IMR-90 (cell line): ENCODE data around the gene NAA50. TPM values are rescaled to one million over a fixed set of nuclear protein-coding genes. Genes with fewer than 3 reads are reported as not detected.

Experiments used
- ATAC-seq: fragments of 200-7000 bp; cut with Tn5 transposase; 2 replicates; pipeline ENCODE4 v1.9.1; 2020; ENCODE audit warnings: low read depth, mild to moderate bottlenecking, moderate library complexity
- BruUV-seq: library from RNA; stranded (reverse); fragments of 400-500 nt; replicated peaks from 2 replicates; lab custom pipeline; 2021; lab: Mats Ljungman, UMichigan
- CTCF ChIA-PET: fragments of 300-600 bp; formaldehyde crosslinking; extraction: SDS; loops from one replicate; lab custom pipeline; 2021; ENCODE audit warnings: antibody characterized with exemption; lab: Yijun Ruan, JAX
- POLR2A ChIA-PET: fragments of 300-600 bp; sonication (Branson Sonifier 250); formaldehyde crosslinking; loops from one replicate; lab custom pipeline; 2022; ENCODE audit warnings: antibody characterized with exemption; ENCODE audit not compliant: unreplicated experiment; lab: Charles Lee
- DNase-seq: peaks from one replicate; pipeline ENCODE4 v3.0.0; 2013
- H2AFZ ChIP-seq: replicated peaks from 2 replicates; pipeline ENCODE3; 2013; ENCODE audit warnings: low read length, mild to moderate bottlenecking; ENCODE audit not compliant: poor library complexity
- H2AK5ac ChIP-seq: 2 replicates; pipeline ENCODE4 v1.6.1; 2013; ENCODE audit warnings: low read depth, low read length, inconsistent platforms
- H2AK9ac ChIP-seq: replicated peaks from 2 replicates; pipeline ENCODE3; 2013; ENCODE audit warnings: mild to moderate bottlenecking, low read depth, low read length, moderate library complexity; ENCODE audit not compliant: poor library complexity
- H2BK120ac ChIP-seq: 2 replicates; pipeline ENCODE4 v1.6.1; 2013; ENCODE audit warnings: low read depth, low read length, inconsistent platforms
- H2BK15ac ChIP-seq: 3 replicates; pipeline ENCODE4 v1.6.1; 2013; ENCODE audit warnings: low read depth, low read length, inconsistent platforms
- H2BK20ac ChIP-seq: 2 replicates; pipeline ENCODE4 v1.6.1; 2013; ENCODE audit warnings: low read depth, mild to moderate bottlenecking, inconsistent platforms, low read length, moderate library complexity
- H2BK5ac ChIP-seq: 2 replicates; pipeline ENCODE4 v1.6.1; 2013; ENCODE audit warnings: mild to moderate bottlenecking, low read depth, low read length, inconsistent platforms; ENCODE audit not compliant: poor library complexity, severe bottlenecking
- H3K14ac ChIP-seq: replicated peaks from 2 replicates; pipeline ENCODE4 v1.6.1; 2013; ENCODE audit warnings: low read depth, low read length, inconsistent platforms
- H3K18ac ChIP-seq: 2 replicates; pipeline ENCODE4 v1.6.1; 2013; ENCODE audit warnings: low read depth, low read length, control low read depth
- H3K23ac ChIP-seq: 2 replicates; pipeline ENCODE4 v1.6.1; 2013; ENCODE audit warnings: low read depth, low read length, inconsistent platforms
- H3K27ac ChIP-seq: 2 replicates; pipeline ENCODE4 v1.5.1; 2013; ENCODE audit warnings: mild to moderate bottlenecking, control low read depth, low read length; ENCODE audit not compliant: insufficient read depth
- H3K27me3 ChIP-seq: 2 replicates; pipeline ENCODE4 v1.6.1; 2013; ENCODE audit warnings: low read length; ENCODE audit not compliant: control insufficient read depth, insufficient read depth
- H3K36me3 ChIP-seq: 2 replicates; pipeline ENCODE4 v1.6.1; 2013; ENCODE audit warnings: low read length, mixed read lengths; ENCODE audit not compliant: control insufficient read depth, insufficient read depth
- H3K4ac ChIP-seq: 2 replicates; pipeline ENCODE4 v1.6.1; 2013; ENCODE audit warnings: low read depth, low read length, inconsistent platforms
- H3K4me1 ChIP-seq: 2 replicates; pipeline ENCODE4 v1.6.1; 2013; ENCODE audit warnings: low read length, mixed read lengths; ENCODE audit not compliant: control insufficient read depth, insufficient read depth
- H3K4me2 ChIP-seq: 2 replicates; pipeline ENCODE4 v1.6.1; 2013; ENCODE audit warnings: low read depth, mild to moderate bottlenecking, control low read depth, low read length, moderate library complexity
- H3K4me3 ChIP-seq: 2 replicates; pipeline ENCODE4 v1.5.1; 2013; ENCODE audit warnings: low read depth, mild to moderate bottlenecking, control low read depth, low read length, moderate library complexity; ENCODE audit not compliant: insufficient read depth
- H3K56ac ChIP-seq: 2 replicates; pipeline ENCODE4 v1.6.1; 2013; ENCODE audit warnings: low read length, inconsistent platforms; ENCODE audit not compliant: insufficient read depth; ENCODE audit errors: extremely low read depth
- H3K79me1 ChIP-seq, 2 experiments: 2 replicates each; pipeline ENCODE4 v1.6.1; 2013; ENCODE audit warnings: low read length in 2 of 2, inconsistent platforms in 1 of 2, low read depth in 1 of 2
- H3K9ac ChIP-seq: 2 replicates; pipeline ENCODE4 v1.6.1; 2013; ENCODE audit warnings: low read depth, low read length, control low read depth
- H3K9me1 ChIP-seq: 2 replicates; pipeline ENCODE4 v1.6.1; 2013; ENCODE audit warnings: low read length, inconsistent platforms; ENCODE audit not compliant: insufficient read depth
- H3K9me3 ChIP-seq: 2 replicates; pipeline ENCODE4 v1.6.1; 2013; ENCODE audit warnings: low read length; ENCODE audit not compliant: control insufficient read depth, insufficient read depth
- H4K20me1 ChIP-seq: 2 replicates; pipeline ENCODE4 v1.6.1; 2013; ENCODE audit warnings: low read length, inconsistent platforms; ENCODE audit not compliant: insufficient read depth
- H4K5ac ChIP-seq: 2 replicates; pipeline ENCODE4 v1.6.1; 2013; ENCODE audit warnings: mild to moderate bottlenecking, low read depth, low read length, control low read depth
- H4K8ac ChIP-seq, 2 experiments: 2 replicates each; pipeline ENCODE4 v1.6.1; 2013; ENCODE audit warnings: low read depth in 2 of 2, low read length in 2 of 2, control low read depth in 1 of 2, inconsistent platforms in 1 of 2
- H4K91ac ChIP-seq: 2 replicates; pipeline ENCODE4 v1.6.1; 2013; ENCODE audit warnings: low read depth, low read length, inconsistent platforms; ENCODE audit not compliant: insufficient read depth
- BHLHE40 ChIP-seq: fragments of 150-350 bp; IDR thresholded peaks from 2 replicates; pipeline ENCODE4 v1.6.1; 2016; ENCODE audit warnings: mild to moderate bottlenecking, low read depth, low read length
- CEBPB ChIP-seq: IDR thresholded peaks from 2 replicates; pipeline ENCODE4 v1.6.1; 2012; ENCODE audit warnings: low read depth, low read length, improper control_type of control experiment
- CHD1 ChIP-seq: IDR thresholded peaks from 2 replicates; pipeline ENCODE4 v1.6.1; 2012; ENCODE audit warnings: low read depth, low read length, improper control_type of control experiment
- FOS ChIP-seq: fragments of 150-350 bp; IDR thresholded peaks from 2 replicates; pipeline ENCODE4 v1.6.1; 2016; ENCODE audit warnings: low read depth, low read length
- MAFK ChIP-seq: IDR thresholded peaks from 2 replicates; pipeline ENCODE4 v1.6.1; 2012; ENCODE audit warnings: low read depth, low read length, improper control_type of control experiment
- MXI1 ChIP-seq: IDR thresholded peaks from 2 replicates; pipeline ENCODE4 v1.6.1; 2012; ENCODE audit warnings: low read depth, mild to moderate bottlenecking, low read length, moderate library complexity, borderline replicate concordance
- NFE2L2 ChIP-seq: fragments of 150-350 bp; IDR thresholded peaks from 2 replicates; pipeline ENCODE4 v1.6.1; 2016; ENCODE audit warnings: low read depth, mild to moderate bottlenecking, low read length
- POLR2A ChIP-seq: IDR thresholded peaks from 2 replicates; pipeline ENCODE4 v1.6.1; 2012; ENCODE audit warnings: mild to moderate bottlenecking, low read depth, low read length
- RFX5 ChIP-seq: IDR thresholded peaks from 2 replicates; pipeline ENCODE4 v1.8.0; 2012; ENCODE audit warnings: low read depth, mild to moderate bottlenecking, low read length, moderate library complexity
- SMC3 ChIP-seq: fragments of 150-350 bp; IDR thresholded peaks from 2 replicates; pipeline ENCODE4 v1.6.1; 2016; ENCODE audit warnings: low read depth, mild to moderate bottlenecking, antibody characterized with exemption, low read length, moderate library complexity
- dilution Hi-C: fragments of 300-500 bp; cut with HindIII; formaldehyde crosslinking; loops from one replicate; pipeline ENCODE4 v1.14.3; 2018; ENCODE audit warnings: low sequenced_read_pairs; ENCODE audit not compliant: unreplicated experiment
- in situ Hi-C: fragments of 300-500 bp; cut with MboI; formaldehyde crosslinking; loops from 3 replicates; pipeline ENCODE4 v1.14.3; 2019; ENCODE audit warnings: low sequenced_read_pairs, inconsistent platforms, mixed read lengths
- intact Hi-C: fragments of 100-400 bp; cut with micrococcal nuclease; formaldehyde crosslinking; loops from 2 replicates; pipeline ENCODE4 v1.10.0; 2022
- polyA plus RNA-seq, 3 experiments: library from polyadenylated mRNA; depleted of rRNA; stranded (reverse); fragments of >200 nt; gene quantifications; 2 replicates each; pipeline ENCODE4 v1.2.3, GENCODE V29; 2012; ENCODE audit warnings: low replicate concordance in 1 of 3
- total RNA-seq: library from RNA; depleted of rRNA; stranded (reverse); fragments of >200 nt; gene quantifications from 2 replicates; pipeline ENCODE4 v1.2.3, GENCODE V29; 2012
- TF ChIP-seq, protein P1 (sequence below): conservative IDR thresholded peaks from 2 replicates; pipeline ENCODE4 v1.5.1; 2012; ENCODE audit warnings: mild to moderate bottlenecking, low read depth, low read length, improper control_type of control experiment
- TF ChIP-seq, protein P2 (sequence below): fragments of 150-350 bp; IDR thresholded peaks from 2 replicates; pipeline ENCODE4 v1.6.1; 2016; ENCODE audit warnings: low read depth, mild to moderate bottlenecking, low read length, moderate library complexity, borderline replicate concordance

NAA50 gene
- total and polyA plus RNA-seq, 2 of the 4 experiments (the other 2 are of a cell fraction) = 42.4 to 125 TPM

DNA sequence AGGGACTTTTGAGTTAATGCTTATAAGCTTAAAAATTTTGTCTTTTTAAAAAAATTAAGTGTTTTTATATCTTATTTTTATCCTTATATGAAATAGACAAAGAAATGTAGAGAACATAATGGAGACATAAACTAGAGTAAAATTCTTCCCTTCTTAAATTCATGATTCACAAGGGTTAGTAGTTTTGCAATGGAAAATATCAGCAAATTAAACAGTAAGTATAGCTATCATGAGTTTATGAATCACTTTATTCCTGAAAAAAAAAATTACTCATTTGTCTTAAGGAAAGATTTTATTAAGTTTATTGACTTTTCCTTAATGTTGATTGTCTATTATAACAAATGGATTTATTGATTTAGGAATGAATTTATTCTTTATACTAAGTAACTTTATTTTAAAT, 5.1 kb upstream of the NAA50 start:
- Histone ChIP-seq H4K91ac (no peak overlapping the region), H3K4me2 (no peak overlapping the region), H3K4ac (no peak overlapping the region), H3K9me3 (no peaks in the 10 kb centered on the region), H2BK120ac (no peak overlapping the region), H3K23ac (no peak overlapping the region), H3K9ac (no peak overlapping the region), H2BK5ac (no peak overlapping the region), H2AK9ac (no peak overlapping the region), H3K27ac (no peak overlapping the region), H3K27me3 (no peaks in the 10 kb centered on the region), H3K56ac (no peak overlapping the region), H3K9me1 (no peaks in the 10 kb centered on the region), H2BK20ac (no peak overlapping the region), H3K18ac (no peak overlapping the region), H3K36me3 (no peaks in the 10 kb centered on the region), H2AK5ac (no peak overlapping the region), H3K4me3 (no peak overlapping the region), H4K20me1 (peaks cover 3% of the 10 kb centered on the region; the same call in 1 of the 2 replicates), H2BK15ac (no peak overlapping the region), H3K14ac (no peak overlapping the region), H3K4me1 (no peaks in the 10 kb centered on the region; the same call in 1 of the 2 replicates), H4K5ac (no peak overlapping the region), H4K8ac (no peak overlapping the region), H3K79me1 (peaks cover 9 to 45% of the 10 kb centered on the region in 2 experiments), H2AFZ (no peak overlapping the region)
- no peak for DNase-seq
- no peak for ATAC-seq
- in situ Hi-C loops (no loop called here), intact Hi-C loops (no loop called here), dilution Hi-C loops (no loop called here)
- ChIA-PET POLR2A (no interaction called here), CTCF (interaction anchor here (0.7 kb wide), 2 partner anchors 10 to 174 kb away, joined by 3 to 4 read pairs; no protein-coding TSS in a partner anchor)
- no TSS peak for BruUV-seq
- TF ChIP-seq, protein P1, sequence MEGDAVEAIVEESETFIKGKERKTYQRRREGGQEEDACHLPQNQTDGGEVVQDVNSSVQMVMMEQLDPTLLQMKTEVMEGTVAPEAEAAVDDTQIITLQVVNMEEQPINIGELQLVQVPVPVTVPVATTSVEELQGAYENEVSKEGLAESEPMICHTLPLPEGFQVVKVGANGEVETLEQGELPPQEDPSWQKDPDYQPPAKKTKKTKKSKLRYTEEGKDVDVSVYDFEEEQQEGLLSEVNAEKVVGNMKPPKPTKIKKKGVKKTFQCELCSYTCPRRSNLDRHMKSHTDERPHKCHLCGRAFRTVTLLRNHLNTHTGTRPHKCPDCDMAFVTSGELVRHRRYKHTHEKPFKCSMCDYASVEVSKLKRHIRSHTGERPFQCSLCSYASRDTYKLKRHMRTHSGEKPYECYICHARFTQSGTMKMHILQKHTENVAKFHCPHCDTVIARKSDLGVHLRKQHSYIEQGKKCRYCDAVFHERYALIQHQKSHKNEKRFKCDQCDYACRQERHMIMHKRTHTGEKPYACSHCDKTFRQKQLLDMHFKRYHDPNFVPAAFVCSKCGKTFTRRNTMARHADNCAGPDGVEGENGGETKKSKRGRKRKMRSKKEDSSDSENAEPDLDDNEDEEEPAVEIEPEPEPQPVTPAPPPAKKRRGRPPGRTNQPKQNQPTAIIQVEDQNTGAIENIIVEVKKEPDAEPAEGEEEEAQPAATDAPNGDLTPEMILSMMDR = no peak
- TF ChIP-seq CHD1 = no peak
- TF ChIP-seq BHLHE40 = no peak
- no peak for TF ChIP-seq MXI1
- TF ChIP-seq FOS = no peak
- TF ChIP-seq POLR2A = no peak
- no peak for TF ChIP-seq NFE2L2
- no peak for TF ChIP-seq SMC3
- TF ChIP-seq CEBPB = no peak
- no peak for TF ChIP-seq RFX5
- TF ChIP-seq, protein P2, sequence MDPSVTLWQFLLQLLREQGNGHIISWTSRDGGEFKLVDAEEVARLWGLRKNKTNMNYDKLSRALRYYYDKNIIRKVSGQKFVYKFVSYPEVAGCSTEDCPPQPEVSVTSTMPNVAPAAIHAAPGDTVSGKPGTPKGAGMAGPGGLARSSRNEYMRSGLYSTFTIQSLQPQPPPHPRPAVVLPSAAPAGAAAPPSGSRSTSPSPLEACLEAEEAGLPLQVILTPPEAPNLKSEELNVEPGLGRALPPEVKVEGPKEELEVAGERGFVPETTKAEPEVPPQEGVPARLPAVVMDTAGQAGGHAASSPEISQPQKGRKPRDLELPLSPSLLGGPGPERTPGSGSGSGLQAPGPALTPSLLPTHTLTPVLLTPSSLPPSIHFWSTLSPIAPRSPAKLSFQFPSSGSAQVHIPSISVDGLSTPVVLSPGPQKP = no peak
- no peak for TF ChIP-seq MAFK
